Breast epithelium (tissue), 4 donors: ENCODE results near the gene HYAL3. TPM values are rescaled to one million over a fixed set of nuclear protein-coding genes. Genes with fewer than 3 reads are reported as not detected.
"Not testable (repeated sequence)": the region's sequence is repeated elsewhere in the genome, so short reads cannot be mapped to it uniquely, and the experiment has no call there.

ENCODE experiments used
- DNase-seq, 2 donors: peaks; one replicate each; pipeline ENCODE4 v3.0.0-alpha.2; 2019; ENCODE audit warnings: low spot score in 2 of 2
- H3K27ac ChIP-seq, 2 donors: fragments of 200-600 bp; sonication (generic) in 1 of 2; one replicate each; pipeline ENCODE4 v1.5.1; 2016 to 2019; ENCODE audit warnings: mild to moderate bottlenecking in 1 of 2
- H3K27me3 ChIP-seq, 2 donors: fragments of 200-600 bp; sonication (generic) in 1 of 2; one replicate each; pipeline versions ENCODE4 v1.5.1 to v1.6.0; 2017 to 2019; ENCODE audit warnings: control low read depth in 1 of 2, mild to moderate bottlenecking in 1 of 2
- H3K36me3 ChIP-seq: fragments of 200-600 bp; one replicate; pipeline ENCODE4 v1.5.1; 2019
- H3K4me1 ChIP-seq, 2 donors: fragments of 200-600 bp; sonication (generic); one replicate each; pipeline ENCODE4 v1.5.1; 2016 to 2019; ENCODE audit warnings: control low read depth in 1 of 2
- H3K4me3 ChIP-seq, 3 donors: fragments of 200-600 bp; sonication (generic); 1 replicate in 2 of 3; 2 replicates in 1 of 3; pipeline ENCODE4 v1.5.1; 2016 to 2019; ENCODE audit warnings: mild to moderate bottlenecking in 3 of 3, moderate library complexity in 2 of 3
- H3K9me3 ChIP-seq, 2 donors: fragments of 200-600 bp; sonication (generic) in 1 of 2; one replicate each; pipeline ENCODE4 v1.5.1; 2016 to 2019; ENCODE audit warnings: control low read depth in 1 of 2
- CTCF ChIP-seq, 3 donors: fragments of 450-650 bp; IDR thresholded peaks; one replicate each; pipeline ENCODE4 v1.5.1; 2016 to 2017; ENCODE audit warnings: antibody characterized with exemption in 3 of 3, mild to moderate bottlenecking in 3 of 3, moderate library complexity in 3 of 3
- POLR2A ChIP-seq: fragments of 450-650 bp; IDR thresholded peaks from one replicate; pipeline ENCODE4 v1.6.1; 2016; ENCODE audit warnings: antibody characterized with exemption, mild to moderate bottlenecking, moderate library complexity
- POLR2AphosphoS5 ChIP-seq, 3 donors: sonication (generic); formaldehyde crosslinking; IDR thresholded peaks; one replicate each; pipeline ENCODE4 v1.6.1; 2017; ENCODE audit warnings: antibody characterized with exemption in 3 of 3
- intact Hi-C: fragments of 100-400 bp; cut with DNase I; formaldehyde crosslinking; loops from one replicate; pipeline ENCODE4 v1.15.1; 2023; ENCODE audit warnings: low total_unique reads
- total RNA-seq, 3 donors: library from RNA; depleted of rRNA; stranded (reverse); fragments of >200 nt; gene quantifications; one replicate each; pipeline ENCODE4 v1.1.0, GENCODE V29; 2016

The HYAL3 gene
- total RNA-seq, 3 donors from 2014 or later = 2.3 to 6.4 (median 2.7) TPM

- Histone ChIP-seq H3K9me3 (no peaks in the 10 kb centered on the region), H3K4me3 (peak overlapping the region; percentile 33 to 79 (median 54)), H3K4me1 (peaks cover 30 to 37% of the 10 kb centered on the region in 2 donors), H3K27ac (peak overlapping the region; percentile 92 to 98), H3K27me3 (no peaks in the 10 kb centered on the region), H3K36me3 (no peaks in the 10 kb centered on the region)
- TF ChIP-seq CTCF (IDR thresholded peaks at IDR 0.05) (peak in 1 of 3 donors; percentile 28), POLR2A (no peak), POLR2AphosphoS5 (IDR thresholded peaks at IDR 0.05) (peak in 1 of 3 donors; percentile 4)
- DNase-seq = no peak
- intact Hi-C loops = no loop called here
These were observed 52.7 kb downstream of the HYAL3 start for GRCh38 chr3:50246517-50246954.

DNA sequence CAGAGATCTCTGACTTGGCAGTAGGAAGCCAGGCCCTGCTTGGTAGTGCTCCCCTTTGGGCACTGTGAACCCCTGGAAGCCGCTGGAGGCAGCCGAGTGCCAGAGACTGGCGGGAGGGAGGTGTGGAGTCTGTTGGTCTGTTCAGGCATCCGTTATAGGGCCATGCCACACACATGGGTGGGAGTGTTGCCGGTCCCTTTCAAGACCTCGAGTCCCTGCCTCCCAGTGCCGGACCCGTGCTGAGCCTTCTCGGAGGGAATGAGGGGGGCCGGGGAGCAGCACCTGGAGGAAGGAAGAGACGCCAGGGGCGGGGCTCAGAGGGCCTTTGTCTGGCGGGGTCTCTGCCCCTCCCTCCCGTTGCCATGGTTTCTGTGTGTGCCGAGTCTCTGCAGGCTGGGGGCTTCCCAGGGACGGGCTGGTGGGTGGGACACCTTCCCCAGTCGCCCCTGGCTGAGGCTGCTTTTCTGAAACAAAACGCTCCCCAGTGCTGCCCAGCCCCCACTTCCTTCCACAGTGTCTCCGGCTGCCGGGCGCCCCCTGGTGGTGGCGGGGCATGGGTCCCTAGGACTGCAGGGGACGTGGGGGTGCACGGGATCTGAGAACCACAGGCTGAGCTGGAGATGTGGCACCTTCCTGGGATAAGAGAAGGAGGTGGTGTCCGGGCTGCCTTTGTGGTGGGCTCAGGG is 53.2 kb downstream of the HYAL3 start:
- H3K36me3 ChIP-seq = no peaks in the 10 kb centered on the region
- H3K27ac ChIP-seq = peak overlapping the region; percentile 92 to 98
- peak; percentile 91 to 92 for DNase-seq
- peaks cover 35 to 37% of the 10 kb centered on the region in 2 donors for H3K4me1 ChIP-seq
- no peaks in the 10 kb centered on the region for H3K27me3 ChIP-seq
- H3K4me3 ChIP-seq = peak overlapping the region; percentile 33 to 79 (median 54)
- no peaks in the 10 kb centered on the region for H3K9me3 ChIP-seq
- TF ChIP-seq POLR2AphosphoS5 (IDR thresholded peaks at IDR 0.05) = peak in 2 of 3 donors; percentile 55 to 82
- TF ChIP-seq POLR2A = no peak
- TF ChIP-seq CTCF (IDR thresholded peaks at IDR 0.05) = peak; percentile 96 to 99 (median 97)
- intact Hi-C loops = no loop called here

DNA sequence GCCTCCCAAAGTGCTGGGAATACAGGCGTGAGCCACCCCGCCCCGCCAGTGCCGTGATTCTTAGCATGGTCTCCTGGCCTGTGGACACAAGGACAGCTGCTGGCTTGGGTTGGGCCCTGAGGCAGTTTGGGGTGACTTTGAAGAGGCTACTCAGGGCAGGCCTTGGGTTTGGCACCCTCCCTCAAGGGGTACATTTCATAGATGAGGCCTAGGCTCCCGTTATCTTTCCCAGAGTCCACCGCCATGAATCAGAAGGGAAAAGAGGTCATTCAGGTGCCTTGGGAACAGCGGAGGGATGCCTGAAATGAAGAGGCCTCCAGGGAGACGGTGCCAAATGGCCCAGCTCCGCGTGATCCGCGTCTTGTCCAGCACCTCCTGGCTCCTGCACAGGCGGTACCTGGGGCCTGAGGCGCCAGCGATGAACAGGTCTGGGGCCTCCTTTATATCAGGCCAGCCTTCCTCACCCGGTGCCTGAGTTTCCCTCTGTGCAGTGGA is 53.9 kb downstream of the HYAL3 start:
- no peaks in the 10 kb centered on the region for H3K9me3 ChIP-seq
- H3K4me3 ChIP-seq = peak overlapping the region; percentile 33 to 79 (median 54)
- no peaks in the 10 kb centered on the region for H3K36me3 ChIP-seq
- TF ChIP-seq POLR2A (no peak), POLR2AphosphoS5 (IDR thresholded peaks at IDR 0.05) (no peak), CTCF (IDR thresholded peaks at IDR 0.05) (no peak)
- DNase-seq = no peak
- peaks cover 34 to 38% of the 10 kb centered on the region in 2 donors for H3K4me1 ChIP-seq
- intact Hi-C loops = no loop called here
- H3K27ac ChIP-seq = peak overlapping the region; percentile 92 to 98
- H3K27me3 ChIP-seq = no peaks in the 10 kb centered on the region

GRCh38 chr3:50244813-50245212 is 54.4 kb downstream of the HYAL3 start:
- DNase-seq, H3K4me3 ChIP-seq, H3K9me3 ChIP-seq, intact Hi-C loops, H3K27me3 ChIP-seq, H3K36me3 ChIP-seq: not testable (repeated sequence)
- Histone ChIP-seq H3K27ac (peak overlapping the region; percentile 92 to 98), H3K4me1 (peaks cover 31 to 43% of the 10 kb centered on the region in 2 donors)

GRCh38 chr3:50243543-50243895 is 55.7 kb downstream of the HYAL3 start:
- Histone ChIP-seq H3K4me3 (peak overlapping the region in 2 of 3 donors; percentile 7 to 43), H3K9me3 (no peaks in the 10 kb centered on the region)
- intact Hi-C loops = no loop called here

More at GRCh38 chr3:50243543-50243895, 55.7 kb downstream of the HYAL3 start:
- DNase-seq = no peak
- peak overlapping the region; percentile 78 to 93 for H3K27ac ChIP-seq
- no peaks in the 10 kb centered on the region for H3K27me3 ChIP-seq
- no peaks in the 10 kb centered on the region for H3K36me3 ChIP-seq
- peaks cover 35 to 56% of the 10 kb centered on the region in 2 donors for H3K4me1 ChIP-seq
- no peak for TF ChIP-seq POLR2AphosphoS5 (IDR thresholded peaks at IDR 0.05)
- TF ChIP-seq CTCF (IDR thresholded peaks at IDR 0.05) = no peak
